Loucy (cell line): ENCODE measurements around the gene PHC1.

Experiments used
- CTCF ChIP-seq: fragments of 200-600 bp; sonication (generic); conservative IDR thresholded peaks from 2 replicates; pipeline ENCODE4 v1.5.1; 2014; ENCODE audit warnings: mild to moderate bottlenecking, antibody characterized with exemption, low read length
- EZH2phosphoT487 ChIP-seq: fragments of 200-600 bp; IDR thresholded peaks from 2 replicates; pipeline ENCODE4 v1.6.1; 2018; ENCODE audit warnings: antibody characterized with exemption, mild to moderate bottlenecking, moderate library complexity, borderline replicate concordance

GRCh38 chr12:8948701-8949341 is 34.5 kb downstream of the PHC1 start:
- TF ChIP-seq CTCF = no peak
- no peak for TF ChIP-seq EZH2phosphoT487
